Stromal cell of bone marrow (primary cell): ENCODE data around the gene MAML2.

Experiments
- DNase-seq: peaks from one replicate; pipeline ENCODE4 v3.0.0-alpha.2; 2012; ENCODE audit warnings: low read depth

MAML2 gene

GRCh38 chr11:96339706-96340554 lies 3.1 kb downstream of the MAML2 start:
- DNase-seq, result no peak

GRCh38 chr11:96338910-96339705 lies 3.9 kb downstream of the MAML2 start:
- no peak for DNase-seq

- no peak for DNase-seq
Observed at GRCh38 chr11:96337541-96338431, 5.2 kb downstream of the MAML2 start.

DNA sequence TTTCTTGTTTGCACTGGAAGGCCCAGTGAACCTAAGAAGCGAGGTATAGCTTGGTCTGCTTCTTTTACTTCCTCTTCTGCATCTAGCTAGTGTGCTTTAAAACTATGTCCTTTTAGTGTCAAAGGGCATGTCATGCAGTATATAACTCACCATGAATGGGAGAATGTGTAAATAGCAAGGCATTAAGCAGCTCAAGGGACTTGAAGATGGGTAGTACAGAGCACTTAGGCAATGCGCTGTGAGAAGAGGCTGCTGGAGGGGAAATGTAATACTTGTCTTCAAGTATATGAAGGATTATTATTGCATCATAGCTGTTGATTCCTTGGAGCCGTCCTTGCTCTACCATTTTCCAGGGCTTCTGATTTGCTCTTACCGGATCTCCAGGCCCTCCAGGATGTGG lies 7.6 kb downstream of the MAML2 start:
- DNase-seq, result no peak

DNA sequence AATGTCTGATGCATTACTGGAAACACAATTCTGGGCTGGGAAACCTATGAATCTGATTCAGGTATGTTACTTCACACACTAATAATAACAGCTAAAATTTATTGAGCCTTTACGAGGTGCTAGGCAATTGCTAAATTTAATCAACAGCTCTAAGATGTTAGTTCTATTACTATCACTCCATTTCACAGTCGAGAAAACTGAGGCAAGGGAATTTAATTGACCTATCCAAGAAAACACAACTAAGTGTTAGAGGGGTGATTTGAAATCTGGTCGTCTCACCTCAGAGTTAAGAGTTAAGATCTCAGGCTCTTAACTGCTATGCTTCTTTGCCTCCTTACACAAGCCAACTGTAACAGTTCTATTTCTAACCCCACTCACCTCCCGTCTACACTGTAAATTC lies 8.8 kb downstream of the MAML2 start:
- DNase-seq, result no peak

DNA sequence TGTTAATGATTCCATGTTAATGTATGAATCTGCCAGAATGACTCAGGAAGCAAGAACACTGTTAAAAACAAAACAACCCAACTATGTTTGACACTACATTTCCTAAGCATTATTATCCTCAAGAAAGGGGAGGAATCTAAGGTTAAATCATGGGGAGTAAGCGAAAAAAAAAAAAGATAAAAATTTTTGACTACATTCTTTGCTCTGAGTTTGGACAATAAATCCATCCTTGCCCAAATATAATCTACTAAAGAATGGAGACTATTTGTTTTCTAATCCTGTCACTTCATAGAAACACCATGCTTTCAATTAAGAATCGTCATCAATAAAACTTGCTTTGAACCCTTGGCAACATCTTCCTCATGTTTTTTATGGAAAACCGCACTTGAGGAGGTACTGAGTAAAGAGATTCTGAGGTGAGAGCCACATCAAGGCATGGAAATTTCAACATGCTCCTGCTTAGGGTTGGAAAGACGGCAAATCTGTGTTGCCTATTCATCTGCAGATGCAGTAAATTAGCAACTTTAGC lies 9.7 kb downstream of the MAML2 start:
- DNase-seq, result no peak

DNA sequence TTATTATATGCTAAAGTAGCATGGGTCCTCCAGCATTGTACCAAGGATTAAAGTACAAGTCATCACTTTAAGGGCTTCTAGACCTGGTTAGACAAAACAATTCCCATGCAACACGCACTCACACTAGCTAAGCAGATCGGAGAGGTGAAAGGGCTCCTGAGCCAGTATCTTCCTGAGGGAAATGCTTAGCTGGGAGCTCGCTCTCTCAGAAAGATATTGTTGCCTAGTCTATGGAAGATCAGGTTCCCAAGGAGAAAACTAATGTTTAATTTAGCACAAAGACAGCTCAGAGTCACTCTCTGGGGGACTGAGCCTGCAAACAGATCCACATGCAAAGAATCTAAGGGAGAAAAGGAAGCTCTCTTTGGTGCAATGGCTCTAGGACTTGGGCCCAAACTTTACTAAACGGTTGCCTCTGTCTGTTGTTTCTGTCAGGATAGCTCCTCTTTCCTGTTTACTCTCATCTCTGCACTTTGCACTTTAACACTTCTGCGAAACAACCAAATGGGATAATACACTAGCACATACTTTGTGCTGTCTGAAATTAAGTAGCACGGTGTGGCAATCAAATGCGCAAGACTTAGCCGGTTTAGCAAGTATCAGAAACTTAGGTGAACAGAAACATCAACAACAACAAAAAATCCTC lies 10.7 kb downstream of the MAML2 start:
- no peak for DNase-seq

DNA sequence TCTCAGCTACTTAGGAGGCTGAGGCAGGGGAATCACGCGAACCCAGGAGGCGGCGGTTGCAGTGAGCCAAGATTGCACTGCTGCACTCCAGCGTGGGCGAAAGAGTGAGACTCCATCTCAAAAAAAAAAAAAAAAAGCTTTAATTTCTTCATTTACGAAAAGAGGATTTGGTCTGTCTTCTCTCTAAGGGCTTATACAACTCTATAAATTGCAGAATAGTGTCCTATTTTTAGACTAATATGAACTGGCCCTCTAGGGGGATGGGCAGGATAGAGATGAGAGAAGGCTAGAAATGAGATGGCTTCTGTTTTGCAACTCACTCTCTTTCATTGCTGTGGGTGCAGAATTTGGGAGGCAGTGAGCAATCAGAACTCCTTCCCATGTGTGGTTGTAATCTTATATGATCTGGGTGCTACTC lies 11.3 kb downstream of the MAML2 start:
- no peak for DNase-seq

- no peak for DNase-seq
Observed at GRCh38 chr11:96330511-96330859, 12.5 kb downstream of the MAML2 start.

DNA sequence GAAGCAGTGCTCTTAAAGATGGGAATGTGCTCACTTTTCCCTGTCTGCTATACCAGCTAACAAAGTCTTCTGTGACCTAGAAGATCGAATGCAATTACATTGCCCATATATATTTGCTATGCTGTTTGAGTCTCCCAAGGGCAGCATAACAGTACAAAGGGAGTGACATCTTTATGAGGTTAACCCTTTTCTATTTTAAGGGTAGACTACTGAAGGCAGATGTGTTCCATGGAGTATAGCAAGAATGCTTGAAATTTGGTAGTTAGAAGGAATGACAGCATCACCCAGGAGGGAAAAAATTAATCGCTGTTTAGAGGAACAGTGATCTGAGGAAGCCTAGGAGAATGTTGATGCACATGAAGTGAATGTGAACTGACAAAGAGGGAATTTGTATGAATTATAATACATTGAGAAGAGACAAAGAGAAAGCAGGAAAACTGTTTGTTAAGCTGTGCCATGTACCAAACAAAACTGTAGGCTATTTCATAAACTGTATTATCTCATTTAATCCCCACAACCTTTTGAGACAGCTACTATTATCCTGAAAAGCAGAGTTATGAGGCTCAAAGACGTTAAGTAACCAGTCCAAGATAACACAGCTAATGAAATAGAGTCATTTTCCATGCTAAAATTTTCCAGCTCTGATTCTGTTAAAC lies 13.0 kb downstream of the MAML2 start:
- DNase-seq, result no peak

DNA sequence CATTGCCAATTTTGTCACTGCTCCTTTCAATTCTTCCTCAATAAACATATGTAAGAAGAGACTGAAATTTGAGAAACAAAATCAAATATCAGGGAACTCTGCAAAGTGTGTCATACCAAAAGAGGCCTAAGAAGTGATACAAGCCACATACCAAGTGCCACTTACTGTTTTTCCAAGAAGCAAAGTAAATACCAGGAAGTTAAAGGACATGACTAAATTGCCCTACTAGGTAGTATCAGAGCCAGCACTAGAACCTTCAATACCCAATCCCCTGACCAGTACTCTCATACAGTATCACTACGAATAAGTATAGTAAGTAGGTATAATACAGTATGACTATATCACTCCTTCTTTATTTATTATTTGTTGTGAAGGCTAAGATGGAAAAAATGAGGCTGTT lies 13.6 kb downstream of the MAML2 start:
- DNase-seq, result no peak

DNA sequence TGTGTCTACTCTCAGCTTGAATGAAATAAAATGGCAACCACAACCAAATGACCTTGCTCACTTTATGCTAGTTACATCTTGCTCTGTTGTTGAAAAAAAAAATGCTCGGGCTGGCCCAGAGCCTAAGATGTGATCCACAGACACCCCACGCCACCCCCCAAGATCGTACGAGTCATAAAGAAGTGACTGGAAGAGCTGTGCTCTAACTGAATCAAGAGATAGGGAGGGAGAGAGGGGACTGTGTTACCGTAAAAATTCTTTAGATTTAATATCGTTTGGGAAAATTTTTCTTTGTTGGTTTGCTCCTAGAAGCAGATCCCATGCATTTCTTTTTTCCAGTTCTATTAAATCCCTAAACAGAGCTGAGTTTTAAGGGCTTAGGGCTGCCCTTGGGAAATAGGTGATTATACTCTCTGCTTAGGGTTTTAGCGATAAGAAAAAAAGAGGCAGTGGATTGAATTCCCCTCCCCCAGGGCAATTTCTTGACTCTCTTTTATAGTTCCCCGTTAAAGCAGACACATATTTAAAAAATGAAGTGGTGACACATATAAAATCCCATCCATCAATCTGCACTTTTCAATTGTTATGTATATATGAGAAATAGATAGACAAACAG lies 14.5 kb downstream of the MAML2 start:
- no peak for DNase-seq

GRCh38 chr11:96326959-96327358 lies 16.0 kb downstream of the MAML2 start:
- no peak for DNase-seq

DNA sequence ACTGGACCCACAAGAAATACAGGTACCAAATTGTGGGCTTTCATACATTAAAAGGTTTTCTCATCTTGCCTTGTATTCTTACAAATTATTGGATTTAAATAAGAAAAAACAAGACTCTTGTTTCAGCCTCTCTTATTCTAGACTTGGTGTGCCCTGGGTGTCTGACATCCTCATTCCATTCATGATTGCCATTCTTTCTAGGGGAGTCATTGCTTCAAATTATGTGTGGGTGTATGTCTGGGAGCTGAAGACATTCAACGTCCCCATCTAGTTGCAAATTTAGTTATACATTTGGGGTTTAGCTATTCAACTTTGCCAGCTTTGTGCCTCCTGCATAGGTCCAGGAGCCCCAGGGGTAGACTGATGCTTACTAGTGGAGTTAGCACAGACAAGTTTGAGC lies 18.1 kb downstream of the MAML2 start:
- no peak for DNase-seq

GRCh38 chr11:96323642-96323985 lies 19.4 kb downstream of the MAML2 start:
- no peak for DNase-seq

DNA sequence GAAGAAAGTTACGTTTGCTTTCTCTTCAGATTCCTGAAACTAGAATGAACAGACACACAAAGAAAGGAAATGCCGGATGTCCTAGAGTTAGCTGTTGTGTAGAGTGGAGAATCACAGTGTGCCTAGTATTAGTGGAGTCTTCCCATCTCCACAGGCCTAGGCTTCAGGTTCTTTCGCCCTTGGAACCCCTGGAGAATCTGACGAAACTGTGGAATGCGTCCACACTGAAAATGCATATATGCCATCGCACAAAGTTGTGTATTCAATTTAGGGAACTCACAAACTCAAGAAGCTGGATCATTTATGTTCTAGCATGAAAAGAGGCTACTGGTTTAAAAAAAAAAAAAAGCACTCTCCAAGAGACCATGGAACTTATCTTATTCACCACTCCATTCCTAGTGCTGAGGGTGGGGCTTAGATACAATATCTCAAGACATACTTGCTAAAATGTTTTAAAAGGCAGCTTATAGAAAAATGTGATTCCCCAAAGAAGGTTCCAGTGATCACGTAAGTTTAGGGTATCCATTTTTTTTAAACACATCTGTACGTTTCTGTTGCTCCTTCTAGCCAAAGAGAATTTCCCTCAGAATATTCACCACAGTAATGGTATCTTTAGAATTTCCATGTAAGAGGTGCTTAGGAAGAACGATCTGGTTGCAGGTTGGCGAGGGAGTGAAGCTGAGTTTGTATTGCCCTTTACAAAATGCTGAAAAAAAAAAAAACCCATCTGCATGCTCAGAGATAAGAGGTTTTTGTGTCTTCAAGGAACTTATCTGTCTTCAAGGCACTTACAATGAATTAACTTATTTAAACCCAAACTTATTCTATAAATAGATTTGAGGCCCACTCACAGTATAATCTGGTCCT lies 20.0 kb downstream of the MAML2 start:
- DNase-seq, result no peak

- DNase-seq, result no peak
Observed at GRCh38 chr11:96321091-96321490, 21.9 kb downstream of the MAML2 start.

- DNase-seq, result no peak
Observed at GRCh38 chr11:96319898-96320656, 22.9 kb downstream of the MAML2 start.

GRCh38 chr11:96318850-96319249 lies 24.1 kb downstream of the MAML2 start:
- no peak for DNase-seq
